ENCODE measurements around the gene FANCD2OS. TPM values are rescaled to one million over a fixed set of nuclear protein-coding genes. Genes with fewer than 3 reads are reported as not detected.

Gene FANCD2OS, protein sequence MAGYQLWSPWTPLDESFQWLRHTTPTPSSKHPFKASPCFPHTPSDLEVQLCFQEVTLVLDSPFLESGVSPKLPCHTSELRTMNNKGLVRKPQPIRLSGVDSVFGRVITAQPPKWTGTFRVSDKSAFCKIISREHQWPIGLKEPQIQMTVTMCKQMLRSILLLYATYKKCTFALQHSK
- not detected in 2 replicates for total RNA-seq (2014; rRNA removed; shearing (Covaris generic); ENCODE audit: low replicate concordance)

DNA sequence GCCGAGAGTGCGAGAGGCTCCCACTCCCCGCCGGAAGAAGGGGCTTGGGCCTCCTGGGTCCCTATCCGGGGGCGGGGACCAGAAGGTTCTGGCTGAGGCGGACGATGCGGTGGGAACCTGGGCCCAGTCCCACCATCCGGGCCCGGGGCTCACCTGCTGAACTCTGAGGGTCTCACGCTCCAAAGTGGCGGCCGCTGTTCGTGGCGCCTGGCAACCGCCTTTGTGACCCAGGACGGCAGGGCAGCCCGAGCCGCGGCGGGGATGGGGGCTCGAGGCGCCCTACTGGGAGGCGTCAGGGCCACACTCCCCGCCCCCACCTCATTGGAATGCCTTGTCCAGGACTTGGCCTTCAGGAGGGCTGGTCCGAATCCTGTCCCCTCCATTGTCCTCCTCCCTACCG lies at the start of gene FANCD2OS:
Gene FANCD2OS (minus strand): TSS at position 165 of the 400 bp plus-strand sequence. CDS start 3,481 bp downstream, outside the sequence.
- DNase-seq, result no peak
- no peak within 1 kb of the TSS for H2AFZ ChIP-seq (ENCODE audit: low read length)
- H3K4me3 ChIP-seq (ENCODE audit: low read length), result no peak within 1 kb of the TSS
- no peak within 1 kb of the TSS for H3K9ac ChIP-seq (ENCODE audit: low read length)
- H3K4me1 ChIP-seq (ENCODE audit: low read length), result no peaks in the 10 kb centered on the region
- no peaks in the 10 kb centered on the region for H3K9me2 ChIP-seq (replicated peaks; ENCODE audit: insufficient read depth, low read length)
- H3K9me3 ChIP-seq (ENCODE audit: low read length), result no peaks in the 10 kb centered on the region
- H3K27ac ChIP-seq (ENCODE audit: low read length), result no peak within 1 kb of the TSS
- no peak within 1 kb of the TSS for H3K4me2 ChIP-seq (ENCODE audit: low read depth, low read length, poor library complexity, severe bottlenecking)
- no peaks in the 10 kb centered on the region for H3K79me2 ChIP-seq (ENCODE audit: low read length)
- no peaks in the 10 kb centered on the region for H3K27me3 ChIP-seq (ENCODE audit: low read length)
- H3K36me3 ChIP-seq (ENCODE audit: insufficient read depth, low read length), result no peaks in the 10 kb centered on the region
- no peaks in the 10 kb centered on the region for H4K20me1 ChIP-seq (ENCODE audit: insufficient read depth, low read depth, low read length)

DNA sequence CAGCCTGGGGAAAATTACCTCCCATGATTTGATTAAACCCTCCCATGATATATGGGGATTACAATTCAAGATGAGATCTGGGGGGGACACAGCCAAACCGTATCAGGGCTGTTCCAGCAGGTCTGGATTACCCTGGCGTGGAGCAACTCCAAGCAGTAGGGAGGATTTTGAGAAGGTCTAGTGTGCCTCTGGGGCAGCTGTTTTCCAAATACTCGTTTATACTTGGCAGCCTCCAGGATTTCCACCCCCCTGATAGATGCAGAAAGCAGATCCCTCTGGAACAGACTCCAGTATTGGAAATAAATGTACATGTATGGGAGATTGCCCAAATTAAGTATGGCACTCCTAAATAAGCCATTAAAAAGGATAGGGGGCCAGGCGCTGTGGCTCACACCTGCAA lies 49.0 kb upstream of the FANCD2OS start:
- no peaks in the 10 kb centered on the region for H3K9me3 ChIP-seq (ENCODE audit: low read length)
- no peaks in the 10 kb centered on the region for H3K79me2 ChIP-seq (ENCODE audit: low read length)
- H3K36me3 ChIP-seq (ENCODE audit: insufficient read depth, low read length), result peaks cover 4% of the 10 kb centered on the region; the same call in 1 of the 2 replicates
- no peak overlapping the region for H3K27ac ChIP-seq (ENCODE audit: low read length)
- no peaks in the 10 kb centered on the region for H3K4me1 ChIP-seq (ENCODE audit: low read length)
- DNase-seq, result no peak
- no peaks in the 10 kb centered on the region for H3K9me2 ChIP-seq (replicated peaks; ENCODE audit: insufficient read depth, low read length)
- no peaks in the 10 kb centered on the region for H3K27me3 ChIP-seq (ENCODE audit: low read length)
- no peak overlapping the region for H3K4me3 ChIP-seq (ENCODE audit: low read length)
- no peak overlapping the region for H3K9ac ChIP-seq (ENCODE audit: low read length)
- no peaks in the 10 kb centered on the region for H4K20me1 ChIP-seq (ENCODE audit: insufficient read depth, low read depth, low read length)
- H2AFZ ChIP-seq (ENCODE audit: low read length), result no peak overlapping the region
- H3K4me2 ChIP-seq (ENCODE audit: low read depth, low read length, poor library complexity, severe bottlenecking), result no peak overlapping the region

DNA sequence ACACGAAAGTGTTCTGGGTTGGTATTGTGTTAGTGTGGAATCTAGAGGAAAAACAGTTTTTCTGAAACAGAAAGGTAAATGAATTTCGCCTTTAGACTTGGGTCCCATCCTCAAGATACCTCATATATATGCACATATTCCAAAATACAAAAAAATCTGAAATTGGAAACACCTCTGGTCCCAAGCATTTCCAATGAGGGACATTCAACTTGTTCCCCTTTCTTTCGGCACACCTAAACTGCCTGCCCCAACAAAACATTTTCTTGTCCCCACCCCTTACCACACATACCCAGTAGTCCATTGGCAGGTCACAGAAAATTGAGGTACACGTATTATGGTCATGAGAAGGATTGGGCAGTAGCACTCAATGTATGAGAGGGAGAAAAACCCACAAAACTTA lies 47.6 kb upstream of the FANCD2OS start:
- Histone ChIP-seq H3K4me1 (ENCODE audit: low read length) (no peaks in the 10 kb centered on the region), H3K4me2 (ENCODE audit: low read depth, low read length, poor library complexity, severe bottlenecking) (no peak overlapping the region), H3K27ac (ENCODE audit: low read length) (no peak overlapping the region), H4K20me1 (ENCODE audit: insufficient read depth, low read depth, low read length) (no peaks in the 10 kb centered on the region), H3K9me2 (replicated peaks; ENCODE audit: insufficient read depth, low read length) (no peaks in the 10 kb centered on the region), H3K9me3 (ENCODE audit: low read length) (no peaks in the 10 kb centered on the region), H3K4me3 (ENCODE audit: low read length) (no peak overlapping the region), H3K79me2 (ENCODE audit: low read length) (no peaks in the 10 kb centered on the region), H3K27me3 (ENCODE audit: low read length) (no peaks in the 10 kb centered on the region), H3K36me3 (ENCODE audit: insufficient read depth, low read length) (peaks cover 15% of the 10 kb centered on the region; the same call in 1 of the 2 replicates), H3K9ac (ENCODE audit: low read length) (no peak overlapping the region), H2AFZ (ENCODE audit: low read length) (no peak overlapping the region)
- no peak for DNase-seq

DNA sequence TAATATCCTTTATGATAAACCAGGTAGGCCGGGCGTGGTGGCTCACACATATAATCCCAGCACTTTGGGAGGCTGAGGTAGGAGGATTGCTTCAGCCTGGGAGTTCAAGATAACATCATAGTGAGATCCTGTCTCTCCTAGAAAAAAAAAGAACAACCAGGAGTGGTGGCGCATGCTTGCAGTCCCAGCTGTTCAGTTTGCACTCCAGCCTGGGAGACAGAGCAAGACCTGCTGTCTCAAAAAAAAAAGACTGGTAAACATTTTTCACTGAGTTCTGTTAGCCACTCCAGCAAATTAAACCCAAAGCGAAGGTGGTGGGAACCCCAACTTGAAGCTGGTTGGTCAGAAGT lies 47.0 kb upstream of the FANCD2OS start:
- no peaks in the 10 kb centered on the region for H3K4me1 ChIP-seq (ENCODE audit: low read length)
- no peaks in the 10 kb centered on the region for H4K20me1 ChIP-seq (ENCODE audit: insufficient read depth, low read depth, low read length)

DNA sequence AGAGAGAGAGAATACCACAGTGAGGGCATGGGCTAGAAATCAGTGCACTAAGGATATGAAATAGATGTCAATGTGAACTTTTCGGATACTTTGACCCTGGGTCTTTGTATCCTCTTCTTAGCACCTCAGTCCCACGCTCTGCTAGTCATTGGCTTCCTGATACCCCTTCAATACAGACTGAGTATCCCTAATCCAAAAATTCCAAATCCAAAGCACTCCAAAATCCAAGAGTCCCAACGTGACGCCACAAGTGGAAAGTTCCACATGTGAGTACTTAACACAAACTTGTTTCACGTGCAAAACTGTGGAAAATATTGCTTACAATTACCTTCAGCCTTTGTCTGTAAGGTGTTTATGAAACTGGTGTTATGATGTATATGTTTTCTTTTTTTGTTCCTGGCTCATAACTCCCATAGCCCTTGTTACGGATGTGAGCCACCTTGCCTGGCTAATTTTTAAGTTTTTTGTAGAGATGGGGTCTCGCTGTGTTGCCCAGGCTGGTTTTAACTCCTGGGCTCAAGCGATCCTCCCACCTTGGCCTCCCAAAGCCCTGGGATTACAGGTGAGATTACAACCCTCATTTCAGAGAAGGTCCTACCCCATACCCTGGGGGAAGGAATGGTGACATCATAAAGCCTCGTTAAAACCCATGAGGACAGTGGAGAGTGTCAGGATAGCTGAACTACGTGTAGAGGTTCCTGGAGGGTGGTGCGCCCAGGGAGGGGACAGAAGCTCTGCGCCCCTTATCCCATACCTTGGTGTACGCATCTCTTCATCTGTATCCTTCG lies 46.5 kb upstream of the FANCD2OS start:
- H3K9me3 ChIP-seq (ENCODE audit: low read length), result no peaks in the 10 kb centered on the region
- DNase-seq, result no peak
- H3K4me2 ChIP-seq (ENCODE audit: low read depth, low read length, poor library complexity, severe bottlenecking), result no peak overlapping the region
- H3K9ac ChIP-seq (ENCODE audit: low read length), result no peak overlapping the region
- no peak overlapping the region for H3K4me3 ChIP-seq (ENCODE audit: low read length)
- H4K20me1 ChIP-seq (ENCODE audit: insufficient read depth, low read depth, low read length), result no peaks in the 10 kb centered on the region
- H3K4me1 ChIP-seq (ENCODE audit: low read length), result no peaks in the 10 kb centered on the region
- no peaks in the 10 kb centered on the region for H3K27me3 ChIP-seq (ENCODE audit: low read length)
- H3K79me2 ChIP-seq (ENCODE audit: low read length), result no peaks in the 10 kb centered on the region
- H3K9me2 ChIP-seq (replicated peaks; ENCODE audit: insufficient read depth, low read length), result no peaks in the 10 kb centered on the region
- no peak overlapping the region for H2AFZ ChIP-seq (ENCODE audit: low read length)
- H3K36me3 ChIP-seq (ENCODE audit: insufficient read depth, low read length), result peaks cover 26% of the 10 kb centered on the region; the same call in 1 of the 2 replicates
- H3K27ac ChIP-seq (ENCODE audit: low read length), result no peak overlapping the region

More for the DNA sequence above, 47.0 kb upstream of the FANCD2OS start:
- H3K27ac ChIP-seq (ENCODE audit: low read length), result no peak overlapping the region
- H3K4me2 ChIP-seq (ENCODE audit: low read depth, low read length, poor library complexity, severe bottlenecking), result no peak overlapping the region
- no peaks in the 10 kb centered on the region for H3K27me3 ChIP-seq (ENCODE audit: low read length)
- no peaks in the 10 kb centered on the region for H3K79me2 ChIP-seq (ENCODE audit: low read length)
- no peak overlapping the region for H3K9ac ChIP-seq (ENCODE audit: low read length)
- H3K4me3 ChIP-seq (ENCODE audit: low read length), result no peak overlapping the region
- peaks cover 20% of the 10 kb centered on the region; the same call in 1 of the 2 replicates for H3K36me3 ChIP-seq (ENCODE audit: insufficient read depth, low read length)
- no peaks in the 10 kb centered on the region for H3K9me2 ChIP-seq (replicated peaks; ENCODE audit: insufficient read depth, low read length)
- no peak overlapping the region for H2AFZ ChIP-seq (ENCODE audit: low read length)
- DNase-seq, result no peak
- H3K9me3 ChIP-seq (ENCODE audit: low read length), result no peaks in the 10 kb centered on the region

DNA sequence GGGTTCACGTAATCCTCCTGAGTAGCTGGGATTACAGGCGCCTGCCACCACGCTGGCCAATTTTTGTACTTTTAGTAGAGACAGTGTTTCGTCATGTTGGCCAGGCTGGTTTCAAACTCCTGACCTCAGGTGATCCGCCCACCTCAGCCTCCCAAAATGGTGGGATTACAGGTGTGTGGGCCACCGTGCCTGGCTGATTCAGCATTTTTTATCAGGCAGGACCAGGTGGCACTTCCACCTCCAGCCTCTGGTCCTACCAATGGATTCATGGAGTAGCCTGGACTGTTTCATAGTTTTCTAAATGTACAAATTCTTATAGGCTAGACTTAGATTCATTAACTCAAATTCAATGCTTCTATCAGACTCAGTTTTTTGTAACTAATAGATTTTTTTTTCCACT lies 42.9 kb upstream of the FANCD2OS start:
- H3K27me3 ChIP-seq (ENCODE audit: low read length), result no peaks in the 10 kb centered on the region
- no peaks in the 10 kb centered on the region for H3K4me1 ChIP-seq (ENCODE audit: low read length)
- no peak overlapping the region for H3K27ac ChIP-seq (ENCODE audit: low read length)
- no peaks in the 10 kb centered on the region for H3K9me3 ChIP-seq (ENCODE audit: low read length)
- no peak overlapping the region for H3K4me2 ChIP-seq (ENCODE audit: low read depth, low read length, poor library complexity, severe bottlenecking)
- no peaks in the 10 kb centered on the region for H3K9me2 ChIP-seq (replicated peaks; ENCODE audit: insufficient read depth, low read length)
- H3K36me3 ChIP-seq (ENCODE audit: insufficient read depth, low read length), result peaks cover 29% of the 10 kb centered on the region; the same call in 1 of the 2 replicates
- DNase-seq, result no peak
- no peak overlapping the region for H2AFZ ChIP-seq (ENCODE audit: low read length)
- H3K9ac ChIP-seq (ENCODE audit: low read length), result no peak overlapping the region
- H4K20me1 ChIP-seq (ENCODE audit: insufficient read depth, low read depth, low read length), result no peaks in the 10 kb centered on the region
- H3K4me3 ChIP-seq (ENCODE audit: low read length), result no peak overlapping the region
- H3K79me2 ChIP-seq (ENCODE audit: low read length), result peaks cover 15% of the 10 kb centered on the region

DNA sequence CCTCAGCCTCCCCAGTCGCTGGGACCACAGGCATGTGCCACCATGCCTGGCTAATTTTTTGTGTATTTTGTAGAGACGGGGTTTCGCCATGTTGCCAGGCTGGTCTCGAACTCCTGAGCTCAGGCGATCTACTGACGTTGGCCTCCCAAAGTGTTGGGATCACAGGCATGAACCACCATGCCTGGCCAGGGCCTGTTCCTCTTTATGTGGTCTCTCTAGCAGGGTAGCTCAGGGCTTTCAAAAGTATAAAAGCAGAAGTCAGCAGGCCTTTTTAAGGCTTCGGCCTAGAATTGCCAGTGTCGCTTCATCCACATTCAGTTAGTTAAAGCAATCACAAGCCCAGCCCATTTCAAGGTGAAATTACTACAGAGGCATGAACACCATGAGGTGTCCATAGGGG lies 41.2 kb upstream of the FANCD2OS start:
- H3K9me3 ChIP-seq (ENCODE audit: low read length), result no peaks in the 10 kb centered on the region
- no peak overlapping the region for H2AFZ ChIP-seq (ENCODE audit: low read length)
- no peak overlapping the region for H3K4me2 ChIP-seq (ENCODE audit: low read depth, low read length, poor library complexity, severe bottlenecking)
- no peak for DNase-seq
- H3K36me3 ChIP-seq (ENCODE audit: insufficient read depth, low read length), result peaks cover 27% of the 10 kb centered on the region; the same call in 1 of the 2 replicates
- H3K4me3 ChIP-seq (ENCODE audit: low read length), result no peak overlapping the region
- H3K9me2 ChIP-seq (replicated peaks; ENCODE audit: insufficient read depth, low read length), result no peaks in the 10 kb centered on the region
- H3K27ac ChIP-seq (ENCODE audit: low read length), result no peak overlapping the region
- H4K20me1 ChIP-seq (ENCODE audit: insufficient read depth, low read depth, low read length), result no peaks in the 10 kb centered on the region
- H3K79me2 ChIP-seq (ENCODE audit: low read length), result peaks cover 32% of the 10 kb centered on the region
- no peak overlapping the region for H3K9ac ChIP-seq (ENCODE audit: low read length)
- H3K4me1 ChIP-seq (ENCODE audit: low read length), result peaks cover under 1% of the 10 kb centered on the region
- no peaks in the 10 kb centered on the region for H3K27me3 ChIP-seq (ENCODE audit: low read length)

DNA sequence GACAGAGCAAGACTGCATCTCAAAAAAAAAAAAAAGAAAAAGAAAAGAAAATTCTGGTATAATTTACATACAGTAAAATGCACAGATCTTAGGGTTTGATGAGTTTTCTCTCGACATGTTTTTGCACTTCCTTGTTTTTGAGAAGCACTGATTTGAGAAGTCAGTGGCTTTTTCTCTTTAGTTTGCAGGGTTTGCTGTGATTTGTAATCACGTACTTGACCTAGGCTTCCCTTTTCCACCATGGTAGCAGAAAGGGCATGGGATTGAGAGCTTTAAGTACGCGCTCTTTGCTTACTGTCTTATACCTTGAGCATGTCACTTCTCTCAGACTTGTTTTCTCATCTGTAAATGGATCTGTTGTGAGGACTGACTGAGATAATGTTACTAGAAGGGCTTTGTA lies 37.6 kb upstream of the FANCD2OS start:
- Histone ChIP-seq H4K20me1 (ENCODE audit: insufficient read depth, low read depth, low read length) (peaks cover 17% of the 10 kb centered on the region), H2AFZ (ENCODE audit: low read length) (no peak overlapping the region), H3K79me2 (ENCODE audit: low read length) (peaks cover 58% of the 10 kb centered on the region), H3K4me1 (ENCODE audit: low read length) (peaks cover 24% of the 10 kb centered on the region), H3K36me3 (ENCODE audit: insufficient read depth, low read length) (peaks cover 22% of the 10 kb centered on the region; the same call in 1 of the 2 replicates), H3K27me3 (ENCODE audit: low read length) (no peaks in the 10 kb centered on the region), H3K9me3 (ENCODE audit: low read length) (no peaks in the 10 kb centered on the region), H3K9me2 (replicated peaks; ENCODE audit: insufficient read depth, low read length) (no peaks in the 10 kb centered on the region), H3K4me3 (ENCODE audit: low read length) (no peak overlapping the region), H3K4me2 (ENCODE audit: low read depth, low read length, poor library complexity, severe bottlenecking) (no peak overlapping the region), H3K27ac (ENCODE audit: low read length) (no peak overlapping the region), H3K9ac (ENCODE audit: low read length) (no peak overlapping the region)
- DNase-seq, result no peak

All from Karpas-422 (cell line).